GM11168 (cell line): Measurements from ENCODE around the gene TMEM26.

Experiments
- in situ Hi-C: fragments of 300-500 bp; cut with MboI; formaldehyde crosslinking; loops from one replicate; pipeline ENCODE4 v1.12.0; 2022; ENCODE audit warnings: low sequenced_read_pairs; ENCODE audit not compliant: unreplicated experiment

The TMEM26 gene

DNA sequence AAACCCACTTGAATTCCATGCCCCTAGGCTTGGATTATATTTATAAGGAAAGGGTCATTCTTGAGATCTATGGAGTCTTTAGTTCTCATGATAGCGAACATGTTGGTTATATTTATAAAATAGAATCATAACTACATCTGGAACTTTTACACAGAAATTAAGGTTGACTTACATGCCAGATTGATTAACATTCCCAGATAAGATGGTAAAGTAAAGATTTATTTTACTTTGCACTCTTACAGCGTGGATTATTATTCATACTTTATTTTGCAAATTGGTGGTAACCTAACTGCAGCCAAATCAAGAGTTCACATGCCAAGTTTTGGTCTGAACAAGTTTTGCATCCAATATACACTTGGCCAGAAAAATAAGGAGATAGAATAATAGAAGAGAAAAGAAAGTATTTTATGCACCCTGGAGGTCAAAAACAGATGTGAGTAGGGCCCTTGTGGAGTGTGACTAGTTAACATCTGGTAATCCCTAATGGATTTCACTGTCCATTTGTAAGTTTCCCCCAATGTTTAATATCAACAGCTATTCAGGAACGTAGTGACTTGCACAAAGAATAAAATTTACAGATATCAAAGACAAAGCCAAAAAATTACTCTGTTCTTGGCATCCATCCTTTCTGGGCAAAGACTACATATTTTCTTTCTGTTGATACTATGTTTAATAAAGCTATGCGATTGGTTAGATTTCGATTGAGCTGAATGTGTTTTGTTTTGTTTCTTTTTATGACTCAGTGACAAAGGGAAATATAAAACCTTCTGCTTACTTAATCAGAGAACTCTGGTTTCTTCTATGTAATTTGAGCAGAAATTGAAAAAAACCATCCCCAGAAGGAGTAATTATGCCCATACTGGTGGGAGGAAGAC is 10.1 kb upstream of the TMEM26 start:
- in situ Hi-C loops = no loop called here

- in situ Hi-C loops = no loop called here
These were observed 7.7 kb upstream of the TMEM26 start for GRCh38 chr10:61460835-61461234.

DNA sequence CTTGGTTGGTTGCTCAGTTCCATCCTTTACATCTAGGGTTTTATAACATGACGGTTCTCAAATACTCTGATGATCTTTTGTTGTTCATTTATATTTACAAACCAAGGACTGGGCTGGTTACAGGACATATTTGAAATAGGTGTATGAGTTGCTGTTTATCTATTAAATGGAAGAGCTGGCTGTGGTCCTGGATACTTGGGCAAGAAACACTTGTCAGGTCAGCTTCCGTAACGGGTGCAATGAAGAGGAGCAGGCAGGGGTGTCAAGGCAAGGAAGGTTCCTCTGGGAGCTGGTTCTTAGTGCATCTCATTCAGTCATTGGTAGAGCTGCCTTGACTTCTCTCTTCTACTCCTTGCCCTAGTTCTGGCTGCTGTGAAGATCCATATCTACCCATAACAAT is 4.8 kb upstream of the TMEM26 start:
- in situ Hi-C loops = no loop called here

DNA sequence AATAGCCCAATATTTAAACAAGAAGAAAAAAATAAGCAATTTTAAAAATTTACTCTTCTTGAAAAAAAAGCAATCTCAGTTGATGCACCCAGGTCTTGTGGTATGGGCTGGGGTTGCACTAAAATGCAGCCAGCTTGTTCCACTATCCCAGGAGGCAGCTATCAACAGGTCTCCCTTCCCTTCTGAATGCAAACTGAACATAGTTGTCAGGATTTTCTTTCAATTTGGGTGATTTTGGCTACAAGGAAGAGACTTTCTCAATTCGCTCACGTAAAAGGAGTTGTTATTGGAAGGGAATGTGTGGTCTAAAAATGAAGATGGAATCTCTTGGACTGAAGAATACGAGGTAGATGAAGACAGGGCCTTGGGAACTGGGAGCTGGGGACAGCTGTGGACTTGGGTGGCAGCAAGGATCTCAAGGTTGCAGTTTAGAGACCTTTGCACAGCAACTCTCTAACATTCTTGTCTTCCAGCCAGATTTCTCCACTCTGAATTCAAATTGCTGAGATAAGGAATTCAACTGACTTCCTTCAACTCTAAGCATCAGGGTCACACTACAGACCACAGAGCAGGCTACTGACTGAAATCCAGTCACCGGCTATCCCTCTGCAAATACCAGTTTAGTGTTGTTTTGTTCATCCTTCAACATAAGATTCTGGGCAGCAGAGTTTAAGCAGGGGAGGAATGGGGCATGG is 3.1 kb upstream of the TMEM26 start:
- in situ Hi-C loops = no loop called here

- in situ Hi-C loops = no loop called here
These were observed 2.5 kb upstream of the TMEM26 start for GRCh38 chr10:61455656-61456055.

GRCh38 chr10:61454541-61454940 is 1.4 kb upstream of the TMEM26 start:
- in situ Hi-C loops = no loop called here

- in situ Hi-C loops = no loop called here
These were observed 980 bp downstream of the TMEM26 start for GRCh38 chr10:61452151-61452651.

DNA sequence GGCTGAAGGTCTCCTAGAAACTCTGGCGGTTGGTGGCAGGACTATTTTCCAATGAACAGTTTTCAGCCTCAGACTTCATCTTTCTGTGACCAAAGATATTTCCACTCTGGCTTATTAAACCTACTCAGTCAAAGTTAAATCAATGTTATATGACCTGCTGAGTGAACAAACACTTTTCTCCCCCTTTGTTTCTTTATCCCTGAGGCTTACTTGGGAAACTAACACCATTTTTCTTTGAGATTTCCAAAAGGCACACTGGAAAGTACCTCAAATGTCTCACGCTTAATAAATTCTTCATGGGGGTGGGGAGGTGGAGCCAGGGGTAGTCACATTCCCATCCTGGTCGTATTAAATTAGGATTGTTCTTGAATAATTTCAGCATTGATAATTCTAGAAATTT is 1.8 kb downstream of the TMEM26 start:
- in situ Hi-C loops = no loop called here

GRCh38 chr10:61448841-61449600 is 4.2 kb downstream of the TMEM26 start:
- in situ Hi-C loops = no loop called here

GRCh38 chr10:61448091-61448490 is 5.1 kb downstream of the TMEM26 start:
- in situ Hi-C loops = no loop called here

DNA sequence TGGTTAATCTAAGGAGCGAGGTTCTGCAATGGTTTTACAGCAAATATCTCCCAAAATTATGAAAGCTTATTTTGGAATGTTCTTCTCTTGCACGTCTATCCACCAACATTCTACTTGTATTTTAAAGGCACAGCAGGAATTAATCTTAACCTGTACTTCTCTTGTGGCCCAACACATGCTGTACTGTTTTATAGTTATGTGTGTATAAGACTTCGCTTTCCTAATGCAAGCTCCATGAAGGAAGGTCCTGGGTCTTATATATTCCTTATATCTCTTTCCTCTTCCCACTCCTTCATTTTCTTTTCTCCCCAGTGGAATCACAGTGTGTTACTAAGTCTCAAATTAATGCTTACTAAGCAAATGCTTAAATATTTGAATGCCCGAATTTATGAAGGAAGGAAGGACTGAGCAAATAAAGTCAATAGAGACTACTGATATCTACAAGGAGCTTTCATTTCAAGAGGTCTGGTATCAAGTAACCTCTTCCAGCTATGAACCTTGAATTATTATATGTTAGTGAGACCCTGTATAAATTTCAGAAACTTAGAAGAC is 14.0 kb downstream of the TMEM26 start:
- in situ Hi-C loops = no loop called here

DNA sequence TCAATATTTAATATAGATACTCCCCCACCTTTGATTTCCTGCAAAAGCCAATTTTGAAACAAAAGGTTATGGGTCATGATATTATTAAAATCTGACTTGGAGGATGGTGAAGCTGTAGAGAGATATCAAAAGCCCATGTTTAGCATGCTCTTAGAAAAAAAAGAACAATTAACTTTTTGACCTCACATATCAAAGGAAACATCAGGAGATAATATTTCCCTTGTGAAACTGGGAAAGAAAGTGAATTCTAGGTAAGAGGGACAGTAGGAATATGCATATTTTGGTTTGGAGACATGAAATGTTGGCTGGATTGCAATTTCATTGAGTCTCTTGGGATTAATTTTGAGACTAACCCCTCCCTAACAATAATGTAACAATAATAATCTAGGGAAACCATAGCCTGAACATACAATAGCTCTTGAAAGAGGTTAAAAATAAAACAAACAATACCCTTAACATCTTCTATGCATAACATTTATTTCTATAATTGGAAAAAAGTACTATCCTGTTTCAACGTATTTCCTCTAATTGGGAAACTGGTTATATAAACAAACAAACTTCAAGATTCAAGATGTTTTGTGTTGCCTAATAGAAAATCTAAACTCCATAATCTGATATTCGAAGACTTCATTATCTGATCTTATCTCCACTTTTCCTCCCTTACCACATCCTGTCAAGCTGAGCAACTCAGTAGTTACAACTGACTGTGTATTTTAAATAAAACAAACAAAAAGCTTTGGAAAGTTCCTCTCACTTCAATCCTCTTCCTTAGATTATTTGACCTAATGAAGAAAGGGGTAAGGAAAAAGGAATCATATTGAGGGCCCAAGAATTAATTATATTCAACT is 14.8 kb downstream of the TMEM26 start:
- in situ Hi-C loops = no loop called here

GRCh38 chr10:61423178-61423577 is 30.0 kb downstream of the TMEM26 start:
- in situ Hi-C loops = no loop called here

DNA sequence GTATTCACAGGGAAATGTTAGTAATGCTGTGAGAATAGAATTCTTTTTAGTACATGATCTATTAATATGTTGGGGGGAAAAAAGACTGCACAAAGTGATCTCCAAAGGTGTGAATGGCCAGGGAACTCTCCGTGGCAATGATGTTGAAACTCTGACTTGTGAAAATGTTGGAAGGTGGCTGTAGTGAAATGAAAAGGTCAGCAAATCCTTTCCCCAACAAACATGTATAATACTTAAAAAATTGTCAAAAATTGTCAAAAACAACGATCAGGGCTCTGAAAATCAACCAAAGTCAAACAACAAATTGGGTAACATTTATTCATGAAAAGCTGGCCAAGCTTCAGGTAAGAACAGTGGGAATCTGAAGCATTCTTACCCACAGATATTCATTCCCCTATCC is 35.5 kb downstream of the TMEM26 start:
- in situ Hi-C loops = no loop called here

- in situ Hi-C loops = no loop called here
These were observed 37.4 kb downstream of the TMEM26 start for GRCh38 chr10:61415824-61416223.

GRCh38 chr10:61411706-61412105 is 41.5 kb downstream of the TMEM26 start:
- in situ Hi-C loops = no loop called here

DNA sequence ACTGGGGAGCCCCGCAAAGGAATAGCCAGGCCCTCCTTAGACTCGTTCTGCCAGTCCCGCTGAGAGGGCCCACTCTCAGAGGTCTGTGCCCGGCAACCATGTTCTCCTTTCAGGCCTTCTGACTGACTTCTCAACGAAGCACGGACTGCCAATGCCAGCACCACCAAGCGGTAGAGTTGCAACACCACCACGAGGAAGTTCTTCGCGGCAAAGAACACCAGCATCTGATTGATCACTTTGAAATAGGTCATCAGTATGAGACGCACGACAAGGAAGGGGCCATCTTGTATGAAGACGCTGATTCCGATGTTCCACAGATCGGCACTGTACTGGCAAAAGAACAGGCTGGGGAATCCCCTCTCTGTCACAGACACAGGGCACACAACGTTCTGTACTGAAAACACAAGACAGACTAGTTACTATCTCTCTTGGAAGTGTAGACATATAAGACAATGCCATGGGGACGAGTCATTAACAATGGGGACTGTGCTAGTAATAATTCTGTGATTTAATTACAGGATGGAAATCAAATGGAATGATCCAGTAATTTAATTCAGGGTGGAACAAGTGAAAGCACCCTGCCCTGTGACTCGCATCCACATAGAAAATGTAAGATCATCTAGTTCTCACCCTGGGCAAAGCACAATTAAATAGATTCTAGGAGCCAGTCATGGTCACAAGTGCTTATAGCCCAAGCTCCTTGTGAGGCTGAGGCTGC is 42.7 kb downstream of the TMEM26 start:
- in situ Hi-C loops = no loop called here

GRCh38 chr10:61409157-61409556 is 44.0 kb downstream of the TMEM26 start:
- in situ Hi-C loops = no loop called here

DNA sequence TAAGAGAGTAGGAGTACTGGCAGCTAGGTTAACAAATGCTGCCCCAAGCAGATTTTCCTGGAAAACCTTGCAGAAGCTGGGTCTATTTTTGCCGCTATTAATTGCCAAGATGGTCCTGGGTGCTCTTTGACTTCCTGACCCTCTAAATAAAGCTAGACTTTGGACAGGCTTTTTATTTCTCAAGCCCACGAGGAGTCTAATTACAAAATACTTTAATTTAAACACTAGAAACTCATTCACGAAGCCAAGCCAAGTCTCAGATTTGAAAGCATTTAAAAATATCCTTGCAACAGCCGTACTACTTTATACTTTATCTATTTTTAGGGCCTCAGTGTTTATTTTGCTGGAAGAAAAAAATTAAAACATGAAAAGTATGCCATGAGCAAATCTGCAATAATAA is 45.1 kb downstream of the TMEM26 start:
- in situ Hi-C loops = no loop called here
